Activated naive CD4-positive, alpha-beta T cell treated with anti-CD3 and anti-CD28 coated beads, Interleukin-2, amount 50 U/mL, for 72 hours (primary cell): ENCODE data around the gene MOK. TPM values are rescaled to one million over a fixed set of nuclear protein-coding genes. Genes with fewer than 3 reads are reported as not detected.
A peak's percentile ranks its signal among the peaks of the same experiment; 100 is the strongest.

Experiments used
- ATAC-seq, 2 donors: fragments of 150-1000 bp; cut with Tn5 transposase; 2 replicates each; pipeline ENCODE4 v1.10.0; 2021; ENCODE audit warnings: mild to moderate bottlenecking in 2 of 2, moderate library complexity in 2 of 2
- DNase-seq, 2 donors: peaks; one replicate each; pipeline ENCODE4 v3.0.0; 2021 to 2022; ENCODE audit warnings: low spot score in 2 of 2
- H3K27ac Mint-ChIP-seq, 2 donors: one replicate each; pipeline ENCODE4 v1.8.0; 2022; ENCODE audit warnings: mild to moderate bottlenecking in 2 of 2, mixed read lengths in 2 of 2
- H3K36me3 Mint-ChIP-seq, 2 donors: one replicate each; pipeline ENCODE4 v1.8.0; 2022; ENCODE audit warnings: mixed read lengths in 2 of 2
- H3K9me3 Mint-ChIP-seq, 2 donors: one replicate each; pipeline ENCODE4 v1.8.0; 2022; ENCODE audit warnings: mixed read lengths in 2 of 2
- total RNA-seq, 2 donors: library from RNA; stranded (reverse); gene quantifications; one replicate each; pipeline ENCODE4 v1.2.3, GENCODE V29; 2022

The MOK gene
- total RNA-seq, 2 donors from 2014 or later: 4.4 to 9.1 TPM

GRCh38 chr14:102226356-102227125 is 78.4 kb downstream of the MOK start:
- H3K27ac Mint-ChIP-seq: no peak overlapping the region
- no peak for ATAC-seq
- DNase-seq: no peak
- no peaks in the 10 kb centered on the region for H3K36me3 Mint-ChIP-seq
- no peaks in the 10 kb centered on the region for H3K9me3 Mint-ChIP-seq

DNA sequence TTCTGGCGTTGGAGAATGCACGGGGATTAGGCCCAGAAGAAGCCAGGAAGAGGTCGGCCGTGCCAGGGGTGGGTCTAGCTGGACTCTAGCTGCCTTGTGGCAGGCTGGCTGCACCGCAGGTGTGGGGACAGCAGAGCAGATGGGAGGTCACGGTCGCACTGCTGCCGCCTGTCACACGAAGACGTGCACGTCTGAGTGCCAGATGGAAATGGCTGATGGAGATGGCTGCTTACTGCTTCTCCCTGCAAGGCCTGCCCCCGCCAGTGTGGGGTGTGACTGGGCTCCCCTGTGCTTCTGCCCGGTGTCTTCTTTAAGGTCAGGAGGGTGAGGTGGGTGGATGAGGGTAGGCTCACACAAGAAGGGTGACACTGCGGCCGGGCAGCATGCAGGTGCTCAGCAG is 79.0 kb downstream of the MOK start:
- Mint-ChIP-seq H3K27ac (peak overlapping the region in 1 of 2 donors; percentile 7), H3K9me3 (no peaks in the 10 kb centered on the region), H3K36me3 (no peaks in the 10 kb centered on the region)
- ATAC-seq (no peak), DNase-seq (no peak)

DNA sequence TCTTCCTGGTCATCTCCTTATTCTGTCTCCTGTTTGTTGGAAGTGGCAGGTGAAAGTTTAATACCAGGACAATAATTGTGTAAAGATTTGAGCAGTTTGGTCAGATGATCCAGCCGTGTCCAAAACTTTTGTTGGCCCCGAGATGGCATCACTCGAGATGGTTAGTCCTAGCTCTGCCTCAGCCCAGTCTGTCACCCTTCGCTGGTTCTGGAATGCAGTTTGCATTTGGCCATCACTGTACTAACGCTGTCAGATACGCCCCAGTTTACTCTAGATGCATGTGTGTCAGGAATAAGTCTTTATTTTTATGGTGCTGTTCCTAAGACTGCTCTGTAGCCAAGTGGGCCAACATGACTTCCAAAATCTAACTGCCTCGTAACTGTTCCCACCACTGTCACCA is 79.6 kb downstream of the MOK start:
- Mint-ChIP-seq H3K36me3 (no peaks in the 10 kb centered on the region), H3K27ac (peak overlapping the region; percentile 7 to 74), H3K9me3 (no peaks in the 10 kb centered on the region)
- ATAC-seq (no peak), DNase-seq (no peak)

DNA sequence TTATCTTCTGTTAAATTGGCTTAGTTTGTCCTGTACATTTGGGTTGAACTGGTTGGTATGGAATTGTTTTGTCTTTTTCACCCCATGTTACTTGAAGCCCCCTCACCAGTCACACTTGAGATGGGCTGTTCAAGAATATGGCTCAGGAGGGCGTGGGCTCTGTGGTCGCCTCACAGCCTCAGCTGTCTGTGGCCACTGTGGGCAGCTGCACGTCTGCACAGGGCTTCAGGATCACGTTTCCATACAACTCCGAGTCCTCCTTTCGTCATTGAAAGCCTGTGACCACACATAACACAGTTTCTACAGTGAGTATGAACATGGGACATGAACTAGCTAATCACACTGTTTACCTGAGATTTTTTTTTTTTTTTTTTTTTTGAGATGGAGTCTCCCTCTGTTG is 81.3 kb downstream of the MOK start:
- Mint-ChIP-seq H3K9me3 (no peaks in the 10 kb centered on the region), H3K36me3 (no peaks in the 10 kb centered on the region), H3K27ac (no peak overlapping the region)
- ATAC-seq (no peak), DNase-seq (no peak)

DNA sequence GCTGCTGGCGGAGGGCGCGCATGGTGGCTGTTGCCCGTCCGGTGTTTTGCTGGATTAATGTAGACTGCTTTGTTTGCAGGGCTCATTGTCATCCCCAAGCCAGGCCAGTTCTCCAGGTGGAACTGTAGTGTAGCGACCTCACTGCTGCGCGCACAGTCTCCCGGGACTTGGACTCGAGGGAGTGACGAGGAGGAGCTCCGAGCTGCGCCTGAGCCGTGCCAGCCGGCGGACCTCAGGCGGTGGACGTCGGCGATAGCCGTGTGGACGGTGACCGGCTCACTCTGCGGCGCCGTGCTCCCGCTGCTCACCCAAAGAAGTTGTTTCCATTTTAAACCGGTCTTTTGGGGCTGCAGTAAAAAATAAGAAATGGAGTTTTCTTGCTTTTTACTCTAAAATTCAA is 82.2 kb downstream of the MOK start:
- H3K27ac Mint-ChIP-seq: no peak overlapping the region
- no peak for DNase-seq
- H3K9me3 Mint-ChIP-seq: no peaks in the 10 kb centered on the region
- no peak for ATAC-seq
- no peaks in the 10 kb centered on the region for H3K36me3 Mint-ChIP-seq

GRCh38 chr14:102222009-102222575 is 82.9 kb downstream of the MOK start:
- DNase-seq (no peak), ATAC-seq (no peak)
- Mint-ChIP-seq H3K36me3 (no peaks in the 10 kb centered on the region), H3K27ac (peak overlapping the region in 1 of 2 donors; percentile 57), H3K9me3 (no peaks in the 10 kb centered on the region)

DNA sequence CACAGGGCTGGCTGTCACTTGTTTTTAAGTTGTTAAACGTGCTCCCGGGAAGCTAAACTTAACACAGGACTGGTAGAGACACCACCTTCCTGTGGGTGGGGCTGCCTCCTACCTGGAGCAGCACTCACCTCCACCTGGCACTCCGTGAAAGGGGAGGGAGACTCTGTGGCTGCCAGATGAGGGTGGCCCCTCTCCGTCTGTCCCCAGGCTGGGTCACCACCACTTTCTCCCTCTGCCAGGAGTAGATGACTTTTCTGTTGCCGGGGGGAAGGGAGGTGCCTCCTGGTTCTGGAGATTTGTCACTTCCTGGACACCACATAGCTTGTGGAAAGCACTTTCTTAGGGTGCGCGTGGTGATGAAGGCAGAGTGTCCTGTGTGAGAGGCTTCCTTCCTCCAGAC is 83.9 kb downstream of the MOK start:
- ATAC-seq: peak; percentile 32 to 38
- DNase-seq: peak in 1 of 2 donors; percentile 17
- Mint-ChIP-seq H3K9me3 (no peaks in the 10 kb centered on the region), H3K36me3 (no peaks in the 10 kb centered on the region), H3K27ac (peak overlapping the region; percentile 57 to 86)

GRCh38 chr14:102220031-102220430 is 84.9 kb downstream of the MOK start:
- H3K36me3 Mint-ChIP-seq: no peaks in the 10 kb centered on the region
- DNase-seq (peak in 1 of 2 donors; percentile 60), ATAC-seq (peak; percentile 58 to 93)
- no peaks in the 10 kb centered on the region for H3K9me3 Mint-ChIP-seq
- H3K27ac Mint-ChIP-seq: peak overlapping the region in 1 of 2 donors; percentile 79

GRCh38 chr14:102219316-102219715 is 85.6 kb downstream of the MOK start:
- no peaks in the 10 kb centered on the region for H3K36me3 Mint-ChIP-seq
- H3K9me3 Mint-ChIP-seq: no peaks in the 10 kb centered on the region
- DNase-seq (no peak), ATAC-seq (no peak)
- H3K27ac Mint-ChIP-seq: peak overlapping the region; percentile 65 to 79

GRCh38 chr14:102218688-102219087 is 86.3 kb downstream of the MOK start:
- no peaks in the 10 kb centered on the region for H3K9me3 Mint-ChIP-seq
- DNase-seq (no peak), ATAC-seq (no peak)

DNA sequence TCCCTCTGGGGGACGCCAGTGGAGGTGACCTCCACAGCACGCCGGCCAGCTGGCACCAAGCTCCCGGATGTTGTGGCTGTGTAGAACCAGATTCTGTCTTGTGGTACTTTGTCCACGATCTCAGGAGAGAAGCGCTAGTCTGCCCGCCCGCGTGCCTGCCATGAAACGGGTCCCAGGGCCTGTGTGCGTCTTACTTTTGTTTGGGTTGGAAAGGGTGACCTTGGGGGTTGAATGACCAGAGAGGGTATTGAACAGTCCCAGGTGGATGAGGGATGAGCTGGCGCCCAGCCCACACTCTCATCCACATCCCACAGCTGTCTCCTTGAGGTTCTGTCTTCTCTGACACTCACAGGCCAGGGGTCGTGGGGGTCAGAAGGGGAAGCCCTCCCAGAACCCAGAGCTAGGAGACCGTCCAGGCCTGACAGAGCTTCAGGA is 87.0 kb downstream of the MOK start:
- ATAC-seq: no peak
- H3K36me3 Mint-ChIP-seq: no peaks in the 10 kb centered on the region
- H3K9me3 Mint-ChIP-seq: no peaks in the 10 kb centered on the region
- DNase-seq: no peak
- no peak overlapping the region for H3K27ac Mint-ChIP-seq

More at GRCh38 chr14:102218688-102219087, 86.3 kb downstream of the MOK start:
- no peak overlapping the region for H3K27ac Mint-ChIP-seq
- H3K36me3 Mint-ChIP-seq: no peaks in the 10 kb centered on the region

DNA sequence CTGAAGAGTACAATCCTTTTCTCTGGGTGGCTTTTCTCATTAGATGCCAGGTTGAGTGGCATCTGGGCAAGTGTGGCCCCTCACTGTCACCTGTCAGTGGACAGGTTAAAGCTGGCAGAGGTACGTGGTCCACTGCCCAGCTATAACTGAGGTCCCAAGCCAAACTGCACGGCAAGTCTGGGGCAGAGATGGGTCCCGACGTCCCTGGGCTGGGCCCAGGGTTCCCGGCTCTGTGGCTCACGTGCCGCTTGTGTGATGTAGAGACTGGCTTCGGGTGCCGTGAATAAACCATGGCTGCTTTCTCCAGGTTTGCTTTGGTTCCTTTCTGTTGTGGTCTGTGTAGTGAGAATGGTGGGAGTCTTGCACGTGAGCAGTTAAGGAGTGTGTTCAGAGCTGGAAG is 87.6 kb downstream of the MOK start:
- H3K36me3 Mint-ChIP-seq: no peaks in the 10 kb centered on the region
- ATAC-seq (no peak), DNase-seq (no peak)
- no peaks in the 10 kb centered on the region for H3K9me3 Mint-ChIP-seq
- H3K27ac Mint-ChIP-seq: no peak overlapping the region

DNA sequence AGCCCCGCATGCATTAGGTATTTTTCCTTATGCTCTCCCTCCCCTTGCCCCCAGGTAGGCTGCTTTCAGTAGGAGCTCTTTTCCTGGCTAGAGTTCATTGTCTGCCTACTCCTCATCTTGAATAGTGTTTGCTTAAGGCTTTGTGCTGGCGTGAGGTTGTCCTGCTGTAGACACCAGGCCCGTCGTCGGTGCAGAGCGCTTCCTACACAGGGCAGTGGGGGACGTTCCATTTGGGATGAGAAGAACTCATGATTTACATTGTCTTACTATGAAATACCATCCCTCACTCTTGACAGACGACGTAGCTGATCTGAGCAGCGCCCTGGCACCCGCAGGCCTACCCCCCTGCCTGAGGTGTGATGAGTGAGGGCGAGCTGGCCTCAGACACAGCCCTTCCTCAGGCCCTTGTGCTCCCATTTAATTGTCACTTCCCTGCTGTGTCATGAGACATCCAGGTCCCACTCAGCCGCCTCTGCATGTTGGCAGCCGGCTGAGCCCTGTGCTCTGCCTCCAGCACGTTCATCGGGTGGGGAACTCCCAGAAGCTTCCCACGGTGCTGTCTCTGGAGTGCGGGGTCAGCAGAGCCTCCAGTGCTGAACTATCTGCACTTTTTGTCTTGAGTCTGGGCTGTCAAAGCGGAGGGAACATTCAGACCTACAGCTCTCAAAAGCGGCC is 89.3 kb downstream of the MOK start:
- DNase-seq (no peak), ATAC-seq (no peak)
- no peaks in the 10 kb centered on the region for H3K36me3 Mint-ChIP-seq
- H3K27ac Mint-ChIP-seq: peak overlapping the region; percentile 30 to 42
- no peaks in the 10 kb centered on the region for H3K9me3 Mint-ChIP-seq

DNA sequence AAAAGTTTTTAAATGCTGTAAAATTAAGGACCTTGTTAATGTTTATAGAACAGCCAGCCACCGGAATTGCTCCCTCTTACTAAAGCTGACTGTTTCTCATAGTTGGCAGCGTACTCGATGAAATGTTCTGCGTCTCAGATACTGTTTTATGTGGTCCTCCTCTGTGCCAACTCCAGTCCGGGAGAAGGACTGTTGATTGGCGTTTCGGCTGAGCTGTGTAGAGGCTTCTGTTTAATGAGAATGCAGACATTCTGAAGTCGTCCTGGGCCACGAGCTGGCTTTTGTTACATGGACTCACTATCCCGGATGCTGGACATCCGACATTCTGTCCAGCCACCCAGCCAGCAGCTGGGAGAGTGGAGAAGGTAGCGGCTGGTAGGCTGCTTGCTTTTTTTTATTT is 89.9 kb downstream of the MOK start:
- ATAC-seq: no peak
- H3K27ac Mint-ChIP-seq: no peak overlapping the region
- DNase-seq: no peak
- no peaks in the 10 kb centered on the region for H3K36me3 Mint-ChIP-seq
- H3K9me3 Mint-ChIP-seq: no peaks in the 10 kb centered on the region

- peak overlapping the region in 1 of 2 donors; percentile 68 for H3K27ac Mint-ChIP-seq
- DNase-seq (no peak), ATAC-seq (no peak)
- H3K9me3 Mint-ChIP-seq: no peaks in the 10 kb centered on the region
- H3K36me3 Mint-ChIP-seq: no peaks in the 10 kb centered on the region
Observed at GRCh38 chr14:102213984-102214658, 90.8 kb downstream of the MOK start.

GRCh38 chr14:102213470-102213869 is 91.5 kb downstream of the MOK start:
- ATAC-seq (no peak), DNase-seq (no peak)
- Mint-ChIP-seq H3K36me3 (no peaks in the 10 kb centered on the region), H3K9me3 (no peaks in the 10 kb centered on the region), H3K27ac (no peak overlapping the region)

DNA sequence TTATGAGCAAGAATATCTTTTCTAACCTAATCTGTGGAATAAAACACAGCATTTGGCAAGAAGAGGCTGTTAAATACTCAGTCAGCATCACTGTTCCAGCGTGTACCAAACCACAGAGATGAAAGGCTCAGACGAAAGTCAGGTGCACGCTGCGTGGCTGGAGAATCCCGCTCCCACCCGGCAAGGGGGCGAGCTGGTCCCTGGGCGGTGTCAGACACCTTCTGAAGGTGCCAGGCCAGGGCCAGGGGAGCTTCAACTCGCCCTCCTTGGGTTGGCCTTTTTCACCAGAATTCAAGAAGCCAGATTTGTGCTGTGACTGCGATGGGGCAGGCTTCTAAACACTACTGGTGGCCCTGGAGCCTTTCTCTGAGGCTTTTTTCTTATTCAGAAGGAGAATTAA is 92.1 kb downstream of the MOK start:
- Mint-ChIP-seq H3K27ac (no peak overlapping the region), H3K36me3 (no peaks in the 10 kb centered on the region), H3K9me3 (no peaks in the 10 kb centered on the region)
- DNase-seq (no peak), ATAC-seq (no peak)
